Measurements from ENCODE around the gene ZNF512. TPM values are rescaled to one million over a fixed set of nuclear protein-coding genes. Genes with fewer than 3 reads are reported as not detected.

ZNF512 gene
- total and polyA plus RNA-seq, 10 donors: 16.7 to 61.8 (median 37.4) TPM

- no peak overlapping the region for H3K27ac ChIP-seq
- no peaks in the 10 kb centered on the region for H3K9me3 ChIP-seq
- 90 to 98% (median 92%) methylated on average over 2 of the region's 2 CpGs for WGBS, 5 donors
- intact Hi-C loops (cut with DNase I; ENCODE audit: low total_unique reads): no loop called here
- no peak overlapping the region for H3K4me3 ChIP-seq
- DNase-seq: no peak
- peaks cover 0 to 8% (median 2%) of the 10 kb centered on the region in 6 donors for H3K4me1 ChIP-seq
- peaks cover 13 to 100% (median 93%) of the 10 kb centered on the region in 6 donors for H3K36me3 ChIP-seq
- no peak for TF ChIP-seq POLR2A (IDR thresholded peaks at IDR 0.05)
- TF ChIP-seq POLR2AphosphoS5 (IDR thresholded peaks at IDR 0.05): no peak
- no peak for TF ChIP-seq CTCF (IDR thresholded peaks at IDR 0.05 in 8 of 11, conservative IDR thresholded peaks at IDR 0.05 in 3 of 11)
- no peaks in the 10 kb centered on the region for H3K27me3 ChIP-seq (replicated peaks in 1 of 7)
These were observed 70.6 kb downstream of the ZNF512 start for GRCh38 chr2:27653397-27653796.

GRCh38 chr2:27655155-27655951, 72.5 kb downstream of the ZNF512 start:
- 89 to 94% (median 93%) methylated on average over 7 of the region's 7 CpGs for WGBS, 5 donors
- H3K36me3 ChIP-seq: peaks cover 13 to 100% (median 87%) of the 10 kb centered on the region in 6 donors
- no peak overlapping the region for H3K27ac ChIP-seq

GRCh38 chr2:27661371-27661770, 78.5 kb downstream of the ZNF512 start:
- DNase-seq: no peak
- H3K9me3 ChIP-seq: no peaks in the 10 kb centered on the region
- peaks cover 25 to 76% (median 49%) of the 10 kb centered on the region in 6 donors for H3K4me1 ChIP-seq
- intact Hi-C loops (cut with DNase I; ENCODE audit: low total_unique reads): no loop called here
- no peak overlapping the region for H3K27ac ChIP-seq
- no peak overlapping the region for H3K4me3 ChIP-seq
- 86 to 97% (median 91%) methylated on average over 1 of the region's 1 CpG for whole genome bisulfite sequencing, 5 donors
- no peaks in the 10 kb centered on the region for H3K27me3 ChIP-seq (replicated peaks in 1 of 7)
- TF ChIP-seq CTCF (IDR thresholded peaks at IDR 0.05 in 8 of 11, conservative IDR thresholded peaks at IDR 0.05 in 3 of 11): no peak
- TF ChIP-seq POLR2A (IDR thresholded peaks at IDR 0.05): no peak
- no peak for TF ChIP-seq POLR2AphosphoS5 (IDR thresholded peaks at IDR 0.05)
- H3K36me3 ChIP-seq: peaks cover 4 to 58% (median 45%) of the 10 kb centered on the region in 6 donors

More at GRCh38 chr2:27655155-27655951, 72.5 kb downstream of the ZNF512 start:
- no peaks in the 10 kb centered on the region for H3K9me3 ChIP-seq
- TF ChIP-seq POLR2A (IDR thresholded peaks at IDR 0.05) (no peak), CTCF (IDR thresholded peaks at IDR 0.05 in 8 of 11, conservative IDR thresholded peaks at IDR 0.05 in 3 of 11) (no peak), POLR2AphosphoS5 (IDR thresholded peaks at IDR 0.05) (no peak)
- intact Hi-C loops (cut with DNase I; ENCODE audit: low total_unique reads): no loop called here
- H3K4me1 ChIP-seq: peaks cover 0 to 25% (median 14%) of the 10 kb centered on the region in 6 donors
- H3K27me3 ChIP-seq (replicated peaks in 1 of 7): no peaks in the 10 kb centered on the region
- no peak for DNase-seq
- no peak overlapping the region for H3K4me3 ChIP-seq

Data from spleen (tissue), 11 donors.